NCI-H774 (cell line): ENCODE data around the gene MED7.
"Not testable (repeated sequence)": the region's sequence is repeated elsewhere in the genome, so short reads cannot be mapped to it uniquely, and the experiment has no call there.

Experiments
- DNase-seq: peaks from one replicate; lab custom pipeline; 2025; lab: John Stamatoyannopoulos, UW

MED7 gene

DNA sequence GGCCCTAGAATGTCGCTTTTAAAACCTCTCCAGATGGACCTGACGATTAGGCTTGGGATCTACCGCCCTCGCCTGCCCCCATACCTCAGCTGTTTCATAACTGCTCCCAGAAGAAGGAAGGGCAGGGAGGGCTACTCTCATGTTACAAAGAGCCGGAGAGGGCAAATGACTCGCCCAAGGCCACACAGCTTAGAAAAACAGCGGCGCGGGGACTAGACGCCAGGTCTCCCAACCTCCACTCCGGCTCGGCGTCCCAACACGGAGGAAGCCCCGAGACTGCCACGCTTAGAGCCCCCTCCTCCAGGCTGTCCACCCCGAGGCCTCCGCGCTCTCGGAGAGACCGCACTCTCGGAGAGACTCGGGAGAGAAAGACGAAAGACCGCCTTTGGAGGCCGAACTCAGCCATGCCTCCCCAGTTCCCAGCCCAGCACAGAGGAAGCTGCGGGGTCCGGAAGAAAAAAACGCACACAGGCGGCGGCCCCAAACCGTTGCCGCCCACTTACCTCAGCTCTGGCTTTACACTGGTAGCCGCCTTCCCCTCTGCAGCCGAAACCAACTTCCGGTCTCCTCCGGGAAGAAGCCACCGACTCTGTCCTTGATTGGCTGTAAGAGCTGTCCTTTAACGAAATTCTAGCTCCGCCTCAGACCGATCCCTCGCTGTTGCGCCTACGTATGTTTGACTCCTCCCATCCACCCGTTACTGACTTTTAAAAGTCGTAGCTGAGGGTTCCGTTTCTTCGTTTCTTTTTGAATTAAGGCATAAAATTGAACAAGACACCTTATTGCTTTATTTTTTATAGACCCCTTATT lies at the start of gene MED7:
MED7 (minus strand) TSS at position 549 of the 810 bp plus-strand sequence. CDS start 3,434 bp downstream, outside the sequence.
- peak; percentile 98 for DNase-seq

- DNase-seq: no peak
Observed at GRCh38 chr5:157189223-157189622, 46.6 kb upstream of the MED7 start.

DNA sequence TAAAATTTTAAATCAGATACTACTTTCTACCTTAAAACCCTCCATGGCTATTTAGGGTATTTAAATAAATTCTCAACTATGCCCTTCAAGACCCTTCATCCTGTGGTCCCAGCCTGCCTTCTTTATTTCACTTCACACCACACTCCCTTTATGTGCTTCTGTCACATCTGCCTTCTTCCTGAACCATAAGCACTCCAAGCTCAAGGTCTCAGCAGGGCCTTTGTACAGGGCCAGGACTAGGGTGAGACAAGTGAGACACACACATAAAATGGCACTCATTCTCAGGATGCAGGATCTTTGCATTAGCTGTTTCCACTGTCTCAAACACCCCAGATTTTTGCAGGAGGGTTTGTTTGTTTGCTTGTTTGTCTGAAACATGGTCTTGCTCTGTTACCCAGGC lies 45.6 kb upstream of the MED7 start:
- DNase-seq: no peak

DNA sequence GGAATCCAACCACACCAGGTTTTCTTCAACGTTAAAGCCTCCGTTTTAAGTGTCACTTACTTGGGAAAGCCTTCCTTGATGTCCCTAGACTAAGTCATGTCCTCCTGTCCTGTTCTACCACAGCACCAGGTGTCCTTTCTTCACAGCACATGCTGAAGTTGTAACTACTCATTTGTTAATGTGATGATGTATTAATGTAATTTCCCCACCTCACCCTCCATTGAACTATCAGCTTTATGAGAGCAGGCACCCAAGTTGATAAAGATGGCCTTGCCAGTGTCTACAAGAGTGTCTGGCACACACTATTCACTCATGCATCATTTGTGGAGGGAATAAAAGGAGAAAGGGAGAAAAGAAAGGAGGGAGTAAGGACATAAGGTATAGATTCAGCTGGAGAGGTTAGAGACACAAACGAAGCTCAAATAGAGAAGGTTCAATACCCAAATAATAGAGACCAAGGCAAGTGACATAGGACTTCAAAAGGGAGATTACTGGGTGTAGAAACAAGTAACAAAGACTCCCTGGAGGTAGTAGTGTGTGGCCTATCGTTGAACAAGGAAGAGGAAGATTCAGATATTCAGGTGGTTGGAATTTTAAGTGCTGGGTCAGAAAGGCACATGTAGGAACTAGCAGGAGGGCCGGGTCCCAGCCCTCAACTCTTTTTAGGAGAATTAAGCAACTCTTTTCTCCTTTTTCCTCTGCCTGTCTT lies 44.5 kb upstream of the MED7 start:
- no peak for DNase-seq

GRCh38 chr5:157186309-157187045 lies 43.8 kb upstream of the MED7 start:
- DNase-seq: no peak

DNA sequence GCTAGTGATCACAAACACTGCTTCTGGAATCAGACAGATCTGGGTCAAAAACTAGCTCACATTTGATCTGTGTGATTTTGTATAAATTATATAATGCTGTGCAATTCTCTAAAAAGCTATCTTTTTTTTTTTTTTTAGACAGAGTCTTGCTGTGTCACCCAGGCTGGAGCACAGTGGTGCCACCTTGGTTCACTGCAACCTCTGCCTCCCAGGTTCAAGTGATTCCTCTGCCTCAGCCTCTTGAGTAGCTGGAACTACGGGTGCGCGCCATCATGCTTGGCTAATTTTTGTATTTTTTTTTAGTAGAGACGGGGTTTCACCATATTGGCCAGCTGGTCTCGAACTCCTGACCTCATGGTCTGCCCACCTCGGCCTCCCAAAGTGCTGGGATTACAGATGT lies 42.5 kb upstream of the MED7 start:
- DNase-seq: not testable (repeated sequence)

DNA sequence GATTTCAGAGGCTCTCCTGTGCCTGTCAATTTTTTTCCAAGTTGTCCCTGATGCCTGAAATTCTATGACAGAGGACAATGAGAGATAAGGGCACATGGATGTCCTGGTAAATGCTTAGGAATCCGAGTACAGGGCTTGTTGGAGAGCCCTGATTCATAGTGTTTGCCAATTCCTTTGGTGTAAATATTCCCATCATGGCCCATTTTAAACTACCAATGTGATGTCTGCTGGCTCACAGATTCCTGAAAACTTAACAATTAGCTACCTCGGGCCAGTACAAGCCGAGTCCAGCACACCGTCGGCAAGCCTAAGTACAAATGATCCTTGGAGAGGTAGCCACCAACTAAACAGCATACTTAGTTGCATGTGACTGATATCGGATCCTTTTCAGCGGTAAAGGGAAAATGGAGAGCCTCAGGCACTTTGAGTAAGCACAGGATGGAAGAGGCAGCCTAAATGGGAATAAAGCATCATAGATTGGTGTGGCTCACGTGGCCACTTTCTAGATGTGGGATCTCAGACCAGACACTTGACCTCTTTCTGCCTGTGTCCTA lies 41.5 kb upstream of the MED7 start:
- DNase-seq: no peak

DNA sequence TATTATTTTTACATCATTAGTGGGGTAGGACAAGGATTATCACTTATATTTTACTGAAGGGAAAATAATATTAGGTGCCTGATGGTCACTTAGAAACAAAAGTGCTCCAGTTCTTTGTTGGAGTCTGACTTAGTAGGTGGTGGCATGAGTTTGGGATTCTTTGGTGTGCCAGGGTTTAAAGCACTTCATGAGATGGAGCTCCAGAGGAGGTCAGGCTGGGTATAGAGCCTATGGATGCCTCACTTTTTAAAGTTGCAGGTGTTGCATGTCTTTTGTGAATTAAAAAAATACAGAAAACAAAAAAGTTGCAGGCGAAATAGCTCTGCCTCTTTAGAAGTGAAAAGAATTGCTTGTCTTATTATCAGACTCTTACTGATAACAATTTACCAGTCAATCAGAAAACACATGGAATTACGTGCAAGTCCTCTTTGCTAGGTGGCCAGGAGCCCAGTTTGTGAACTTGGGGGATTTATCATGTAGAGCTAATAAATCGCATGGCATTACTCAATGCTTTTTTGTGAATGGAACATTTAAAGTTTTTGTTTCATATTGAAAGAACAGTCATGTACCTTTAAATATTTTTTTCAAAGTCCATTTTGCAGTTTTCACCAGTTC lies 39.6 kb upstream of the MED7 start:
- no peak for DNase-seq

DNA sequence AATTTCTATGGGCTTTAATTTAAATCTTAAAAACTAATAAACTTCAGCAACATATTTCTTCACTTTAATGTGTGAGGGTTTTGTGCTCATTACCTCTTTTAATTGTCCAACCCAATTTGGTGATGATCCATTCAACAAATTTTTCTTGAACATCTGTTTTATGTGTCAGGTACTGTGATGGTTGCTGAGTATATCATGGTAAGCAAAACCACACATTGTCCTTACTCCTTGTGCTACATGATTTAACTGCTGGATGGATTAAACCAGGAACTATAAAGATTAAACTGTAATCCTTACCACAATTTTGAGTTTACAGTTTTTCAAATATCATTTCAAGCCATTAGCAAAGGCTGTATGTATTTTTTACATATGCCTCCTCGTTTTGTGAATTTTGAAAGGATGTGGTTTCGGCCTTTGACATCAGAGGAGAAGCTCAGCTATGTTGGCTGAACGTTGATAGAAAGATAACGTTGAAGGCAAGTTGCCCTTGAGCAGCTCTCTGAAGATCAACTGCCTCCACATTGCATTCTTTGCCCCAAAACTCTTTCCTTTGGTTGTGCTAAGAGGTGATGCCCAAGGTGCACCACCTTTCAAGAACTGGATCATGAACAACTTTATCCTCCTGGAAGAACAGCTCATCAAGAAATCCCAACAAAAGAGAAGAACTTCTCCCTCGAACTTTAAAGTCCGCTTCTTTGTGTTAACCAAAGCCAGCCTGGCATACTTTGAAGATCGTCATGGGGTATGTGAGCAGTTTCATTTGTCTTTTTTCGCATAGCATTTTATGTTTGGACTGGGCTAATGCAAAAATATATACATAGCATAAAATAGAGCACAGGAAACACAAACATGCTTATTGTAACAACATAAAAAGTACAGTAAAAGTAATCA lies 38.0 kb upstream of the MED7 start, which contains the start of gene ITK:
ITK (plus strand) TSS at position 467 of the 891 bp plus-strand sequence; CDS start at position 605, 138 bp downstream.
- no peak for DNase-seq

- no peak for DNase-seq
Observed at GRCh38 chr5:157178966-157179365, 36.3 kb upstream of the MED7 start.

DNA sequence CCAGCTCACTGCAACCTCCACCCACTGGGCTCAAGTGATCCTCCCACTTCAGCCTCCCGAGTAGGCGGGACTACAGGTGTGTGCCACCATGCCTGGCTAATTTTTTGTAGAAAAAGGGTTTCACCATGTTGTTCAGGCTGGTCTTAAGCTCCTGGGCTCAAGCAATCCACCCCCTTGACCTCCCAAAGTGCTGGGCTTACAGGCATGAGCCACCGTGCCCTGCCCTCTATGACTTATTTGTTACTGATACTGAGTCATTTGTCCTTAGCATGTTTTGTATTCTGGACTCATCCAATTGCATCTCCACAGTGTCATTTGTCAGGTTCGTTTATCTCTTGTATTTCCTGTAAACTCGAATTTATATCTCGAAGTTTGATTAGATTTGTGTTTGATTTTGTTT lies 35.3 kb upstream of the MED7 start:
- no peak for DNase-seq

DNA sequence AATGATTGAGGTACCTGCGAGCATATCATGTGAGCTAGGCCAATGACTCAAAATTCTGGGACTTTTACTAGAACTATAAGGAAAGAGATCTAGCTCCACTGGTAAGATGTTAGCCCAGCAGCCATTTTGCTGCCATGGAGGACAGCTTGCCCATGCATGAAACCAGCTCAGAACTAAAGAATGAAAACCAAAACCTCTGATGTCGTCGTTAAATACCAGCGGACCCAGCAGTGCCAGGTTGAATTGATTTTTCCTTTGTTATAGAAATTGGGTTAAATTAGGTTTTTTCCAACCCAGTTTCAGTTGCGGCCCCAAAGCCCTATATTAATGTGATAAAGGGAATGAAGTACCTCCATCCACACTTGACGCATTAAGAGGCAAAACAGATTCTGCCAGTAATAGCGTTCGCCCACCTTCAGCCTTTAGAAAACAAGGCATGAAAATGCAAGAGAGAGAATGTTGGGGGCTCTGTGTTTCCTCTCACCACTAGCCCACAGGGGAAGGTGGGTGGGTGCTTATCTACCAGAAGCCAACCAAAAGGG lies 32.5 kb upstream of the MED7 start:
- no peak for DNase-seq

DNA sequence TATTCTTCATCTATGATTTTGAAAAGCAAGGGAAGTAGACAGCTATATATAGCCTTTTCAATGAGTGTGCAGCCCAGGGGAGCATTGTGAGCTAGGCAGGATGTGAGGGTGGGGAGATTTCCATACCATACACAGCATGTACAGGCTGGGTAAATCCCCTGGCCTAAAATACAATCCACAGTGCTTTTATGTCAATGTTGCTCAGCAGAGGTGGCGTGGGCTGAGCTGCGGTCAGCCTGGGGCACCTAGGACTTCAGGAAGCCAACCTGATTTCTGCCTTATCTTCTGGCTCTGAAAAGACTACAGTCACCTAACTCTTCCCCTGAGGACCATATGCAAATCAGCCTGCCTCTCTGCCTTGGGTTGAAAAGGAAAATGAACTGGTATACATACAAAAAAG lies 29.7 kb upstream of the MED7 start:
- no peak for DNase-seq

DNA sequence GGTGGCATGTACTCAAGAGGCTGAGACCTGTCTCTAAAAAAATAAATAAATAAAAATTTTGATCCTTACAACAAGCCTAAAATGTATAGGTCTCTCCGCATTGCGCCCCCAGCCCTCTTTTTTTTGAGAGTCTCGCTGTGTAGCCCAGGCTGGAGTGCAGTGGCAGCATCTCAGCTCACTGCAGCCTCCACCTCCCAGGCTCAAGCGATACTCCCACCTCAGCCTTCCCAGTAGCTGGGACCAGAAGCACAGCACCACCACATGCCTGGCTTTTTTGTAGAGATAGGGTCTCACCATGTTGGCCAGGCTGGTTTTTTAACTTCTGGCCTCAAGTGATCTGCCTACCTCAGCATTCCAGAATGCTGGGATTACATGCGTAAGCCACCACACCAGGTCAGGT lies 25.6 kb upstream of the MED7 start:
- no peak for DNase-seq

DNA sequence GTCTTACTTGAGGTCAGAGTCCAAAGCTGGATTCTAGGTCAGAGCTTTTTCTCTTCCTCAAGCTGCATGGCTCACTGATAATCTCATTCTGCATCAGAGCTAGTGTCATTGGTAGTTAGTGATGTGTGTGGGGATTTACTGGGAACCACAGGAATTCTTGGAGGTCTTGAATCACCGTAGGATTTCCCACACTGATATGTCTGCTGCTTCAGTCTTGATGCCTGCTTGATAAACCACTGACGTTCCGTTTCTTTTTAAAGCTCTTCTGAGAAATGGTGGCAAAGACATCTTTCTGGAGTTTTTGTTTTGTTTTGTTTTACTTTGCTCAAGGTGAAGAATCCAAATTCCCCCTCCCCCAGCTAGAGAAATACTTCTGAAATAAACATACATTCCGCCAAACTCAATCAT lies 24.6 kb upstream of the MED7 start:
- DNase-seq: no peak

DNA sequence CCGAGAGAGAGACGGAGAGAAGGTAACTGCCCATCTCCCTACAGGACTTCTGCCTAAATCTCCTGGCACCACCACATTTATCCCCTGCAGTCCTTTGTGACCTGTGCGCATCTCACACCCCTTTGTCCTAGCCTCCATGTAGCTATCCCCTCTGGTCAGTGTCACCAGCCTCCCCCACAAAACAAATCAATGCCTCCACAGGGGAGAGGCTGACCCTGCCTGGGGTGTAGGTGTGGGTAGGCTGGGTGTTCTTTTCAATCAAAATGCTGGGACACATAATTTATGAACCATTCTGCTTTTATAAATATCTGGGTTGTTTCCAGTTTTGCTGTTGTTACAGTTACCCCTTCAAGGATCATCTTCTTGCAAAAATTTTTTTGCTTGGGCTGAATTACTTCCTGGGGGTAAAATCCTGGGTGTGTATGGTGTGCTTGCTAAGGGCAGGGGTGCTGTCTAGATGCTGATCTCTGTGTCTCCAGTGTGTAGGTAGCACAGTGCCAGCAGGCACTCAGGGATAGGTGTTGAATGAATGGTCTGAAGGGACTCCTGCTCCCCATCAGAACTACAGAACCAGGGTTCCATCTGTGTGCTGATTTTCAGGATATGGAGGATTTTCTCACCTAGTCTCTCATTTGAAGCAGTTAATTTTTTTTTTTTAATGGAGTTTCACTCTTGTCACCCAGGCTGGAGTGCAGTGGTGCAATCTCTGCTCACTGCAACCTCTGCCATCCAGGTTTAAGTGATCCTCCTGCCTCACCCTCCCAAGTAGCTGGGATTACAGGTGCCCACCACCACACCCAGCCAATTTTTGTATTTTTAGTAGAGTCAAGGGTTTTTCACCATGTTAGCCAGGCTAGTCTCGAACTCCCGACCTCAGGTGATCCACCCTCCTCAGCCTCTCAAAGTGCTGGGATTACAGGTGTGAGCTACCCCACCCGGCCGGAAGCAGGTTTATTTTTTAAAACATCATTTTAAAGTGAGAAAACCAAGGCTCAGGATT lies 23.8 kb upstream of the MED7 start, which contains the start of gene GARIN3:
GARIN3 (minus strand) TSS at position 51 of the 1,000 bp plus-strand sequence. CDS start 96 bp downstream, outside the sequence.
- no peak for DNase-seq

GRCh38 chr5:157165668-157166067 lies 23.0 kb upstream of the MED7 start:
- DNase-seq: no peak

DNA sequence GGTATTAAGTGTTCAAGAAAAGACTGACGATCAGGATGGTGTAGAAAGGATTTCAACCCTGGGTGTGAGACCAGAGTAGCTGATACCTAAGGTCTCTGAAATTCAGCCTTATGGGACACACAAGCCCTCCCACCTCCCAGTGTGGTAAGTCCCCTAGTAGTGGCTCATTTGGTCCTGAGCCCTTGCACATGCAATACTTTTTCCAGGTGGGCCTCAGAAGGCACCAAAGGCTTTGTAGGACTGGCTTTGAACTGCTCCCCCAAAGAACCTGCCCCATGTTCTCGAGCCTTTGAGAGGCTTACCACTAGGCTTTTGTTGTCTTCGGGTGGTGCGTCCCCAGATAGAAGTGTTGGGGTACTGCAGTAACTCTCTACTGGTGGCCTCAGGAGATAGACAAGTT lies 22.6 kb upstream of the MED7 start:
- DNase-seq: no peak

DNA sequence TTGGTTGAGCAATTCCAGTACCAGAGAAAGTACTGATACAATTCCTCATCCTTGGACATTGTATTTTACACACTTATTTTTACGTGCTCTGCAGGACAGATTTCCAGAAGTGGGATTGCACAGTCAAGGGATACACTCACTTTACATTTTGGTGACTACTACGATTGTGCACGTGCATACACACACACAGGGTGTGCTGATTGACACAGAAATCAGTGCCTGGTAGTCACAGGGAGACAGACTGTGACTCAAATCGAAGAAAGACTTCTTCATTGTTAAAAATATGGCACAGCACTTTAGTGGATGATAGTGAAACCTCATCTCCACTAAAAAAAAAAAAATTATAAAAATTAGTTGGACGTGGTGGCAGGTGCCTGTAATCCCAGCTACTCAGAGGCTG lies 21.9 kb upstream of the MED7 start:
- no peak for DNase-seq
